HepG2 (cell line): ENCODE measurements around the gene DDOST.

Experiments used
- ATF7-NPFF ChIP-seq: sonication (generic); formaldehyde crosslinking; IDR thresholded peaks from 2 replicates; pipeline ENCODE4 v1.8.1; 2023; ENCODE audit warnings: mild to moderate bottlenecking, low read depth, missing genetic modification reagents, moderate library complexity
- EZH2 ChIP-seq: conservative IDR thresholded peaks from 2 replicates; pipeline ENCODE4 v1.6.1; 2012; ENCODE audit warnings: mild to moderate bottlenecking, low read depth, low read length, moderate library complexity
- FOSL2 ChIP-seq: sonication (generic); formaldehyde crosslinking; IDR thresholded peaks from 2 replicates; pipeline ENCODE4 v1.4.0; 2020; ENCODE audit warnings: missing genetic modification reagents
- HNRNPLL ChIP-seq: fragments of 200-400 bp; formaldehyde crosslinking; IDR thresholded peaks from 2 replicates; pipeline ENCODE4 v1.6.1; 2017; ENCODE audit warnings: mild to moderate bottlenecking, low read depth, low read length; ENCODE audit not compliant: poor library complexity, severe bottlenecking
- NFRKB ChIP-seq: fragments of 450-650 bp; IDR thresholded peaks from 2 replicates; pipeline ENCODE4 v1.6.1; 2017
- PHF8 ChIP-seq: sonication (generic); formaldehyde crosslinking; IDR thresholded peaks from 2 replicates; pipeline ENCODE4 v1.5.0; 2020; ENCODE audit warnings: missing genetic modification reagents
- POLR2A ChIP-seq, 2 experiments: IDR thresholded peaks; 2 replicates each; pipeline ENCODE4 v1.6.1; 2011; ENCODE audit warnings: low read depth in 2 of 2, low read length in 2 of 2, mild to moderate bottlenecking in 1 of 2, moderate library complexity in 1 of 2; ENCODE audit not compliant: insufficient read depth in 1 of 2
- SP2 ChIP-seq: sonication (generic); formaldehyde crosslinking; IDR thresholded peaks from 2 replicates; pipeline ENCODE4 v1.5.1; 2020; ENCODE audit warnings: mild to moderate bottlenecking, missing genetic modification reagents
- ZSCAN25 ChIP-seq: sonication (generic); formaldehyde crosslinking; IDR thresholded peaks from 2 replicates; pipeline ENCODE4 v1.8.0; 2022; ENCODE audit warnings: mild to moderate bottlenecking, missing genetic modification reagents
- TF ChIP-seq, protein P1 (sequence below): IDR thresholded peaks from 2 replicates; pipeline ENCODE4 v1.6.1; 2018; ENCODE audit warnings: missing genetic modification reagents
- TF ChIP-seq, protein P2 (sequence below): sonication (generic); formaldehyde crosslinking; IDR thresholded peaks from 2 replicates; pipeline ENCODE4 v1.4.0; 2020; ENCODE audit warnings: mild to moderate bottlenecking, missing genetic modification reagents

DNA sequence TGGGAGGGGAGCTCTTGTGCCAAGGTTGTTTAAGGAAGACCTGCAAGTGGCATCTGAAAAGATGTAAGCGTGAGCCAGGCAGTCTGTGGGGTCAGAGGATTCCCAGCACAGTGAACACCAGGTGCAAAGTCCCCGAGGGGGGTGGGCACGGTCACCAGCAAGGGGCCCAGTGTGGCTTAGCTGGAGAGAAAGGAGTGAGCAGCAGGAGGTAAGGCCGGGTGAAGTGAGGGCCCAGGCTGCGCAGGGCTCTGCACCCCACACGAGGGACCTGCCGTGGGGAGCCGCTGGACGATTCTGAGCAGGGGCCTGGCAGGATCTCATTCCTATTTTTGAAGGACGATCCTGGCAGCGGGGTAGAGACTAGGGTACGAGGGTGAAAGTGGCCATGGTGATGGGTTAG is 4.1 kb downstream of the DDOST start:
- TF ChIP-seq, protein P1, sequence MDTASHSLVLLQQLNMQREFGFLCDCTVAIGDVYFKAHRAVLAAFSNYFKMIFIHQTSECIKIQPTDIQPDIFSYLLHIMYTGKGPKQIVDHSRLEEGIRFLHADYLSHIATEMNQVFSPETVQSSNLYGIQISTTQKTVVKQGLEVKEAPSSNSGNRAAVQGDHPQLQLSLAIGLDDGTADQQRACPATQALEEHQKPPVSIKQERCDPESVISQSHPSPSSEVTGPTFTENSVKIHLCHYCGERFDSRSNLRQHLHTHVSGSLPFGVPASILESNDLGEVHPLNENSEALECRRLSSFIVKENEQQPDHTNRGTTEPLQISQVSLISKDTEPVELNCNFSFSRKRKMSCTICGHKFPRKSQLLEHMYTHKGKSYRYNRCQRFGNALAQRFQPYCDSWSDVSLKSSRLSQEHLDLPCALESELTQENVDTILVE (CRISPR knock-in tag): no peak
- TF ChIP-seq PHF8 (CRISPR knock-in tag) (no peak), FOSL2 (CRISPR knock-in tag) (no peak), EZH2 (no peak), ATF7-NPFF (CRISPR knock-in tag) (no peak), NFRKB (no peak), POLR2A (IDR thresholded peaks at IDR 0.05; ENCODE audit: insufficient read depth in 1 of 2, low read depth in 2 of 2, low read length in 2 of 2) (no peak), SP2 (CRISPR knock-in tag) (no peak), HNRNPLL (no peak), ZSCAN25 (CRISPR knock-in tag) (no peak)
- TF ChIP-seq, protein P2, sequence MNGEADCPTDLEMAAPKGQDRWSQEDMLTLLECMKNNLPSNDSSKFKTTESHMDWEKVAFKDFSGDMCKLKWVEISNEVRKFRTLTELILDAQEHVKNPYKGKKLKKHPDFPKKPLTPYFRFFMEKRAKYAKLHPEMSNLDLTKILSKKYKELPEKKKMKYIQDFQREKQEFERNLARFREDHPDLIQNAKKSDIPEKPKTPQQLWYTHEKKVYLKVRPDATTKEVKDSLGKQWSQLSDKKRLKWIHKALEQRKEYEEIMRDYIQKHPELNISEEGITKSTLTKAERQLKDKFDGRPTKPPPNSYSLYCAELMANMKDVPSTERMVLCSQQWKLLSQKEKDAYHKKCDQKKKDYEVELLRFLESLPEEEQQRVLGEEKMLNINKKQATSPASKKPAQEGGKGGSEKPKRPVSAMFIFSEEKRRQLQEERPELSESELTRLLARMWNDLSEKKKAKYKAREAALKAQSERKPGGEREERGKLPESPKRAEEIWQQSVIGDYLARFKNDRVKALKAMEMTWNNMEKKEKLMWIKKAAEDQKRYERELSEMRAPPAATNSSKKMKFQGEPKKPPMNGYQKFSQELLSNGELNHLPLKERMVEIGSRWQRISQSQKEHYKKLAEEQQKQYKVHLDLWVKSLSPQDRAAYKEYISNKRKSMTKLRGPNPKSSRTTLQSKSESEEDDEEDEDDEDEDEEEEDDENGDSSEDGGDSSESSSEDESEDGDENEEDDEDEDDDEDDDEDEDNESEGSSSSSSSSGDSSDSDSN (CRISPR knock-in tag): no peak
